Keratinocyte (primary cell): ENCODE results near the gene ULBP3. TPM values are rescaled to one million over a fixed set of nuclear protein-coding genes. Genes with fewer than 3 reads are reported as not detected.

Experiments
- DNase-seq: peaks from one replicate; pipeline ENCODE4 v3.0.0-alpha.2; 2011; ENCODE audit warnings: low read depth, missing footprints, low spot score
- FAIRE-seq: peaks from 2 replicates; lab custom pipeline; 2011; peaks lifted over from hg19 to GRCh38; lab: Jason Lieb, UNC
- H2AFZ ChIP-seq: 2 replicates; pipeline ENCODE4 v1.6.0; 2012; ENCODE audit warnings: low read length, control low read depth, inconsistent platforms; ENCODE audit not compliant: control insufficient read depth
- H3K27ac ChIP-seq: 2 replicates; pipeline ENCODE4 v1.5.1; 2011; ENCODE audit warnings: low read length; ENCODE audit not compliant: control insufficient read depth, insufficient read depth
- H3K27me3 ChIP-seq: 3 replicates; pipeline ENCODE4 v1.6.0; 2011; ENCODE audit warnings: low read length; ENCODE audit not compliant: control insufficient read depth, insufficient read depth; ENCODE audit errors: extremely low read depth
- H3K36me3 ChIP-seq, 2 experiments: 2 replicates in 1 of 2; 3 replicates in 1 of 2; pipeline ENCODE4 v1.5.1; 2011; ENCODE audit warnings: low read length in 2 of 2, mild to moderate bottlenecking in 1 of 2; ENCODE audit not compliant: control insufficient read depth in 2 of 2, insufficient read depth in 2 of 2; ENCODE audit errors: extremely low read depth in 1 of 2
- H3K4me1 ChIP-seq: 3 replicates; pipeline ENCODE4 v1.5.1; 2011; ENCODE audit warnings: low read length; ENCODE audit not compliant: control insufficient read depth, insufficient read depth; ENCODE audit errors: extremely low read depth
- H3K4me2 ChIP-seq: 3 replicates; pipeline ENCODE4 v1.6.0; 2011; ENCODE audit warnings: low read depth, low read length; ENCODE audit not compliant: control insufficient read depth, insufficient read depth; ENCODE audit errors: extremely low read depth
- H3K4me3 ChIP-seq, 3 experiments: fragments of 200-600 bp in 1 of 3; sonication (generic) in 1 of 3; 2 replicates in 2 of 3; 3 replicates in 1 of 3; pipeline ENCODE4 v1.5.1; 2011 to 2016; ENCODE audit warnings: low read length in 3 of 3, mild to moderate bottlenecking in 3 of 3, control low read depth in 2 of 3, inconsistent platforms in 1 of 3, low read depth in 1 of 3, mixed read lengths in 1 of 3, mixed run types in 1 of 3, moderate library complexity in 1 of 3; ENCODE audit not compliant: control insufficient read depth in 2 of 3, insufficient read depth in 2 of 3; ENCODE audit errors: extremely low read depth in 1 of 3
- H3K79me2 ChIP-seq: 2 replicates; pipeline ENCODE4 v1.6.0; 2012; ENCODE audit warnings: low read length; ENCODE audit not compliant: control insufficient read depth, insufficient read depth
- H3K9ac ChIP-seq: 3 replicates; pipeline ENCODE4 v1.6.0; 2011; ENCODE audit warnings: low read length; ENCODE audit not compliant: control insufficient read depth, insufficient read depth; ENCODE audit errors: extremely low read depth
- H3K9me1 ChIP-seq: 3 replicates; pipeline ENCODE4 v1.6.0; 2011; ENCODE audit warnings: low read length; ENCODE audit not compliant: control insufficient read depth, insufficient read depth; ENCODE audit errors: extremely low read depth
- H3K9me3 ChIP-seq: 2 replicates; pipeline ENCODE4 v1.5.1; 2012; ENCODE audit warnings: low read depth, low read length; ENCODE audit not compliant: control insufficient read depth
- H4K20me1 ChIP-seq: 3 replicates; pipeline ENCODE4 v1.6.0; 2011; ENCODE audit warnings: low read length; ENCODE audit not compliant: control insufficient read depth, insufficient read depth; ENCODE audit errors: extremely low read depth
- CTCF ChIP-seq, 3 experiments: IDR thresholded peaks in 1 of 3; conservative IDR thresholded peaks in 1 of 3; optimal IDR thresholded peaks in 1 of 3; 2 replicates in 2 of 3; 3 replicates in 1 of 3; pipeline versions ENCODE3 to v1.5.1; 2011; ENCODE audit warnings: low read length in 3 of 3, mild to moderate bottlenecking in 3 of 3, moderate library complexity in 2 of 3, control low read depth in 1 of 3, inconsistent platforms in 1 of 3; ENCODE audit not compliant: insufficient read depth in 2 of 3; ENCODE audit errors: extremely low read depth in 1 of 3
- EZH2 ChIP-seq: IDR thresholded peaks from one replicate; pipeline ENCODE4 v1.6.1; 2012; ENCODE audit warnings: inconsistent platforms, mild to moderate bottlenecking, low read length, moderate library complexity
- dilution Hi-C: fragments of 300-500 bp; cut with MboI; formaldehyde crosslinking; loops from one replicate; pipeline ENCODE4 v1.7.0; 2020; ENCODE audit warnings: low sequenced_read_pairs; ENCODE audit not compliant: extremely low pct_ligation_motif_present
- polyA plus RNA-seq, 5 experiments: library from polyadenylated mRNA; depleted of rRNA in 3 of 5; stranded (reverse) in 3 of 5; stranded (forward) in 1 of 5; unstranded in 1 of 5; fragments of >200 nt; gene quantifications; 1 replicate in 1 of 5; 2 replicates in 3 of 5; 3 replicates in 1 of 5; pipeline versions ENCODE4 v1.2.1 to v1.2.3, GENCODE V29; 2011 to 2012; ENCODE audit warnings: missing spikeins in 2 of 5, low read depth in 1 of 5, low replicate concordance in 1 of 5

The ULBP3 gene
- polyA plus RNA-seq, 1 donor (not counting 4 experiments of a cell fraction or from before 2014, with no cell fraction given), result 7.4 TPM

DNA sequence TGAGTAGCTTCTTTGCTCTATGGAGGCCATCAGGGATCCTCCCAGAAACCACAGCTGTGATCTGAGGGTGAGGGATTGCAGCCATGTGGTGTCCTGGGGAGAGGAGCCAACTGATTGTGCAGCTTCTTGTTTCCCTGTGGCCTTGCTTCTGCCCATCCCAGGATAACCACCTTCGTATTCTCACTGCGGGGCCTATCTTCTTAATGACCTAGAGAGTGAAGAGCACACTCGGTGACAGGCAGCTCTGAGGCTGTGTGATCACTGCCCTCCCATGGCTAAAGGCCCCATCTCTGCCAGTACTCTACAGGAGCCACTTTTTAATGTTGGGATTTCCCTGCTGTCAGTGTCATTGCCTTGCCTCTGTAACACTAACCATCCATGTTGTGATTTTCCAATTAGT is 38.3 kb downstream of the ULBP3 start:
- no peak overlapping the region for H3K9ac ChIP-seq
- H2AFZ ChIP-seq, result no peak overlapping the region
- H3K9me1 ChIP-seq, result no peaks in the 10 kb centered on the region
- peaks cover 5% of the 10 kb centered on the region for H3K4me1 ChIP-seq
- no peaks in the 10 kb centered on the region for H4K20me1 ChIP-seq
- no peak for DNase-seq
- H3K4me3 ChIP-seq, result no peak overlapping the region
- H3K27me3 ChIP-seq, result peaks cover 10% of the 10 kb centered on the region
- no peaks in the 10 kb centered on the region for H3K9me3 ChIP-seq
- dilution Hi-C loops, result no loop called here
- H3K4me2 ChIP-seq, result no peak overlapping the region
- FAIRE-seq, result no peak
- no peaks in the 10 kb centered on the region for H3K79me2 ChIP-seq
- no peaks in the 10 kb centered on the region for H3K36me3 ChIP-seq
- TF ChIP-seq EZH2 (no peak), CTCF (optimal IDR thresholded peaks at IDR 0.05 in 1 of 3, IDR thresholded peaks at IDR 0.05 in 1 of 3, conservative IDR thresholded peaks at IDR 0.05 in 1 of 3; ENCODE audit: extremely low read depth in 1 of 3, insufficient read depth in 2 of 3, low read length in 3 of 3) (no peak)
- no peak overlapping the region for H3K27ac ChIP-seq

- H3K27ac ChIP-seq, result no peak overlapping the region
- H3K36me3 ChIP-seq, result no peaks in the 10 kb centered on the region
- H3K4me2 ChIP-seq, result no peak overlapping the region
- dilution Hi-C loops, result no loop called here
- no peak overlapping the region for H3K4me3 ChIP-seq
- DNase-seq (no peak), FAIRE-seq (no peak)
- no peak overlapping the region for H3K9ac ChIP-seq
- no peaks in the 10 kb centered on the region for H3K9me1 ChIP-seq
- H3K27me3 ChIP-seq, result peaks cover 6% of the 10 kb centered on the region
- peaks cover 13% of the 10 kb centered on the region for H3K4me1 ChIP-seq
- H4K20me1 ChIP-seq, result no peaks in the 10 kb centered on the region
- H3K9me3 ChIP-seq, result no peaks in the 10 kb centered on the region
- H2AFZ ChIP-seq, result no peak overlapping the region
- TF ChIP-seq EZH2 (no peak), CTCF (optimal IDR thresholded peaks at IDR 0.05 in 1 of 3, IDR thresholded peaks at IDR 0.05 in 1 of 3, conservative IDR thresholded peaks at IDR 0.05 in 1 of 3; ENCODE audit: extremely low read depth in 1 of 3, insufficient read depth in 2 of 3, low read length in 3 of 3) (no peak)
- H3K79me2 ChIP-seq, result no peaks in the 10 kb centered on the region
These were observed 39.2 kb downstream of the ULBP3 start for GRCh38 chr6:150029749-150030148.
